PFSK-1 (cell line): ENCODE results near the gene ERI3.

Source experiments
- POLR2AphosphoS5 ChIP-seq: IDR thresholded peaks from 2 replicates; pipeline ENCODE4 v1.6.1; 2012; ENCODE audit warnings: low read depth, mild to moderate bottlenecking, control low read depth, low read length, moderate library complexity
- SIN3A ChIP-seq: IDR thresholded peaks from 2 replicates; pipeline ENCODE4 v1.6.1; 2012; ENCODE audit warnings: mild to moderate bottlenecking, low read length, moderate library complexity, borderline replicate concordance; ENCODE audit not compliant: insufficient read depth
- TAF1 ChIP-seq: IDR thresholded peaks from 2 replicates; pipeline ENCODE4 v1.6.1; 2012; ENCODE audit warnings: low read length, control low read depth, borderline replicate concordance; ENCODE audit not compliant: insufficient read depth

DNA sequence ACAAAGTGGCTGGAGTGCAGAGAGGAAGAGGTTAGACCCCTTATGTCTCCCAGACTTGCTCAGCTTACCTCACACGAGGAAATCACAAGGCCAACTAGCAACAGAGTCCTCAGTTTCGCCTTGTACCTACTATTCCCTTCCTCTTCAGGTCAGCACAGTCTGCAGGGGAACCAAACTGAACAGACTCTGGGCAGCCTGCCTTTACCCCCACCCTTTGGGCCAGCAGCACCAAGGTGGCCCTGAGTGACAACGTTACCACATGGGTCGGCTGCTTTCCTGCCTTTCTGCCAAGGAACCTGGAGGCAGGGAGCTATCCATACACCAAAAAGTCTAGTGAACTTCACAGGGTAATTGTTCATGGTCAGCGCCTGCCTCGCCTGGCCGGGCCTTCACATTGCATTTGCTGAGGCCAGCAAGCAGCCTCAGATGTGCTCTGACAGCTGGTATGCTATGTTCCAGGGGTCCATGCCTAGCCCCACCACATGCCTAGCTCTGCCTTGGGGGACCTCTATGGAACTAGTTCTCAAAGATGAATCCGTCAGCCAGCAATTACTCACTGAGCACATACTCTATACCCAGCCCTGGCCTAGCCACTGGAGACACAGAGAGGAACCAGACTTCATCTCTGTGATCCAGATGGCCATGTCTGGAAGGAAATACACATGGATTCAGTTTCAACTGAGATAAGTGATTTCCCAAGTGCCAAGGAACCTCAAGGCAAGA lies 72.2 kb downstream of the ERI3 start:
- no peak for TF ChIP-seq POLR2AphosphoS5
- TF ChIP-seq TAF1 = no peak
- no peak for TF ChIP-seq SIN3A
